Tibial nerve (tissue), 4 donors: Measurements from ENCODE around the gene OR51B5. TPM values are rescaled to one million over a fixed set of nuclear protein-coding genes. Genes with fewer than 3 reads are reported as not detected.
A peak's percentile ranks its signal among the peaks of the same experiment; 100 is the strongest.

Source experiments
- DNase-seq, 2 donors: peaks; one replicate each; pipeline ENCODE4 v3.0.0-alpha.2; 2019; ENCODE audit warnings: low spot score in 2 of 2
- H3K27ac ChIP-seq, 4 donors: fragments of 200-600 bp; sonication (generic) in 3 of 4; one replicate each; pipeline ENCODE4 v1.5.1; 2017 to 2019; ENCODE audit warnings: mild to moderate bottlenecking in 1 of 4
- H3K27me3 ChIP-seq, 2 donors: fragments of 200-600 bp; sonication (generic) in 1 of 2; one replicate each; pipeline versions ENCODE4 v1.5.1 to v1.6.0; 2017 to 2019
- H3K36me3 ChIP-seq, 3 donors: fragments of 200-600 bp; sonication (generic); one replicate each; pipeline ENCODE4 v1.5.1; 2018 to 2019
- H3K4me1 ChIP-seq, 4 donors: fragments of 200-600 bp; sonication (generic) in 3 of 4; one replicate each; pipeline ENCODE4 v1.5.1; 2017 to 2019
- H3K4me3 ChIP-seq, 4 donors: fragments of 200-600 bp; sonication (generic) in 3 of 4; one replicate each; pipeline ENCODE4 v1.5.1; 2017 to 2019; ENCODE audit warnings: mild to moderate bottlenecking in 1 of 4, moderate library complexity in 1 of 4
- H3K9me3 ChIP-seq, 4 donors: fragments of 200-600 bp; sonication (generic) in 3 of 4; one replicate each; pipeline ENCODE4 v1.5.1; 2017 to 2019
- EP300 ChIP-seq, 2 donors: sonication (generic); formaldehyde crosslinking; IDR thresholded peaks; one replicate each; pipeline ENCODE4 v1.6.1; 2017; ENCODE audit warnings: antibody characterized with exemption in 2 of 2, mild to moderate bottlenecking in 1 of 2
- POLR2A ChIP-seq, 2 donors: fragments of 450-650 bp; IDR thresholded peaks; one replicate each; pipeline ENCODE4 v1.6.1; 2017; ENCODE audit warnings: antibody characterized with exemption in 2 of 2, mild to moderate bottlenecking in 2 of 2, moderate library complexity in 2 of 2
- WGBS, 2 donors: methylation state at CpG; one replicate each; pipeline ENCODE4 v1.1.5; 2018; 5-methylcytosine and 5-hydroxymethylcytosine counted together
- total RNA-seq, 4 donors: library from RNA; depleted of rRNA; stranded (reverse); fragments of >200 nt; gene quantifications; one replicate each; pipeline ENCODE4 v1.1.0, GENCODE V29; 2016
- TF ChIP-seq, protein P1 (sequence below), 5 experiments: fragments of 200-600 bp in 3 of 5; fragments of 450-650 bp in 2 of 5; sonication (generic) in 3 of 5; IDR thresholded peaks; one replicate each; pipeline ENCODE4 v1.5.1; 2016 to 2019; ENCODE audit warnings: antibody characterized with exemption in 5 of 5, mild to moderate bottlenecking in 3 of 5, moderate library complexity in 2 of 5

The OR51B5 gene
- total RNA-seq: 1 to 10 TPM in 3 of 4 donors, not detected in 1; 1.3 to 2.9 (median 2.0) TPM

GRCh38 chr11:5343474-5344335 lies at the start of gene OR51B5:
OR51B5 (minus strand) TSS chr11:5343524; CDS start chr11:5343524, 0 bp downstream.
- DNase-seq: no peak
- no peaks in the 10 kb centered on the region for H3K36me3 ChIP-seq
- no peaks in the 10 kb centered on the region for H3K4me1 ChIP-seq
- H3K27me3 ChIP-seq: no peaks in the 10 kb centered on the region
- WGBS, 2 donors: 79 to 83% methylated on average over 6 of the region's 6 CpGs
- no peaks in the 10 kb centered on the region for H3K9me3 ChIP-seq
- TF ChIP-seq EP300 (IDR thresholded peaks at IDR 0.05) (no peak), POLR2A (IDR thresholded peaks at IDR 0.05) (no peak)
- TF ChIP-seq, protein P1, sequence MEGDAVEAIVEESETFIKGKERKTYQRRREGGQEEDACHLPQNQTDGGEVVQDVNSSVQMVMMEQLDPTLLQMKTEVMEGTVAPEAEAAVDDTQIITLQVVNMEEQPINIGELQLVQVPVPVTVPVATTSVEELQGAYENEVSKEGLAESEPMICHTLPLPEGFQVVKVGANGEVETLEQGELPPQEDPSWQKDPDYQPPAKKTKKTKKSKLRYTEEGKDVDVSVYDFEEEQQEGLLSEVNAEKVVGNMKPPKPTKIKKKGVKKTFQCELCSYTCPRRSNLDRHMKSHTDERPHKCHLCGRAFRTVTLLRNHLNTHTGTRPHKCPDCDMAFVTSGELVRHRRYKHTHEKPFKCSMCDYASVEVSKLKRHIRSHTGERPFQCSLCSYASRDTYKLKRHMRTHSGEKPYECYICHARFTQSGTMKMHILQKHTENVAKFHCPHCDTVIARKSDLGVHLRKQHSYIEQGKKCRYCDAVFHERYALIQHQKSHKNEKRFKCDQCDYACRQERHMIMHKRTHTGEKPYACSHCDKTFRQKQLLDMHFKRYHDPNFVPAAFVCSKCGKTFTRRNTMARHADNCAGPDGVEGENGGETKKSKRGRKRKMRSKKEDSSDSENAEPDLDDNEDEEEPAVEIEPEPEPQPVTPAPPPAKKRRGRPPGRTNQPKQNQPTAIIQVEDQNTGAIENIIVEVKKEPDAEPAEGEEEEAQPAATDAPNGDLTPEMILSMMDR (IDR thresholded peaks at IDR 0.05): no peak
- no peak within 1 kb of the TSS for H3K27ac ChIP-seq
- no peak within 1 kb of the TSS for H3K4me3 ChIP-seq

GRCh38 chr11:5390210-5390609 lies 46.9 kb upstream of the OR51B5 start:
- Histone ChIP-seq H3K9me3 (no peaks in the 10 kb centered on the region), H3K36me3 (no peaks in the 10 kb centered on the region), H3K27me3 (no peaks in the 10 kb centered on the region), H3K27ac (no peak overlapping the region), H3K4me1 (no peaks in the 10 kb centered on the region), H3K4me3 (no peak overlapping the region)
- no peak for DNase-seq
- 67 to 81% methylated on average over 2 of the region's 2 CpGs for WGBS, 2 donors
- TF ChIP-seq EP300 (IDR thresholded peaks at IDR 0.05) (no peak), POLR2A (IDR thresholded peaks at IDR 0.05) (no peak)

DNA sequence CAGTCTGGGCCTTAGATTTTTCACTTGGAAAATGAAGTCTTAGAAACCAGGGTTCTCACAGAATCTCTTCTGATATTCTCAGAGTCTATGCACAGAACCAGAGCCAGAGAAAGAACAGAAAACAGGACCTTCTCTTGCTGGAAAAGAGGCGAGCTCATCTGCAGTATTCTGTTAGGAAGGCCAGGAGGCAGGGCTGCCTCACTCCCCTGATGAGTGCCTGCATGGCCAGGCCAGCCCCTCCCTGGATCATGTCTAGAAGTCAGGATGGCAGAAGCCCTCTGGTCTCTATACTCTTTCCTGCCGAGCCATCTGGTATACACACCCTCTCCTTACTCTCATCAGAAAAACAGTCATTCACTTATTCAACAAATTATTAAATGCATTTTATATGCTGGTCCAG lies 41.0 kb upstream of the OR51B5 start:
- 54 to 70% methylated on average over 2 of the region's 2 CpGs for WGBS, 2 donors
- no peak overlapping the region for H3K27ac ChIP-seq
- no peak for DNase-seq
- H3K9me3 ChIP-seq: no peaks in the 10 kb centered on the region
- H3K4me1 ChIP-seq: no peaks in the 10 kb centered on the region
- no peaks in the 10 kb centered on the region for H3K27me3 ChIP-seq
- H3K36me3 ChIP-seq: no peaks in the 10 kb centered on the region
- H3K4me3 ChIP-seq: no peak overlapping the region
- TF ChIP-seq EP300 (IDR thresholded peaks at IDR 0.05) (no peak), POLR2A (IDR thresholded peaks at IDR 0.05) (no peak)
- TF ChIP-seq, protein P1 (IDR thresholded peaks at IDR 0.05): no peak

GRCh38 chr11:5383576-5383975 lies 40.3 kb upstream of the OR51B5 start, which contains the start of gene OR51M1:
OR51M1 (plus strand) TSS chr11:5383812; CDS start chr11:5389399, 5,587 bp downstream.
- Histone ChIP-seq H3K9me3 (no peaks in the 10 kb centered on the region), H3K4me1 (no peaks in the 10 kb centered on the region), H3K27me3 (no peaks in the 10 kb centered on the region), H3K36me3 (no peaks in the 10 kb centered on the region), H3K27ac (no peak within 1 kb of the TSS), H3K4me3 (no peak within 1 kb of the TSS)
- TF ChIP-seq, protein P1 (IDR thresholded peaks at IDR 0.05): no peak
- TF ChIP-seq POLR2A (IDR thresholded peaks at IDR 0.05) (no peak), EP300 (IDR thresholded peaks at IDR 0.05) (no peak)
- no peak for DNase-seq
- WGBS, 2 donors: 49 to 58% methylated on average over 1 of the region's 1 CpG

- Histone ChIP-seq H3K9me3 (no peaks in the 10 kb centered on the region), H3K27ac (no peak overlapping the region), H3K4me3 (no peak overlapping the region), H3K36me3 (no peaks in the 10 kb centered on the region), H3K27me3 (no peaks in the 10 kb centered on the region), H3K4me1 (no peaks in the 10 kb centered on the region)
- DNase-seq: peak in 1 of 2 donors; percentile 22
- TF ChIP-seq, protein P1 (IDR thresholded peaks at IDR 0.05): peak; percentile 20 to 46 (median 37)
- TF ChIP-seq EP300 (IDR thresholded peaks at IDR 0.05): no peak
- WGBS, 2 donors: 70 to 71% methylated on average over 4 of the region's 4 CpGs
Observed at GRCh38 chr11:5380740-5381342, 37.5 kb upstream of the OR51B5 start.
